HUDEP-2 (cell line): ENCODE data around the gene SDS.

Source experiments
- DNase-seq, 76 experiments: peaks; one replicate each; lab custom pipeline; 2025; ENCODE audit not compliant: unreplicated experiment in 76 of 76; lab: John Stamatoyannopoulos, UW

SDS gene

DNA sequence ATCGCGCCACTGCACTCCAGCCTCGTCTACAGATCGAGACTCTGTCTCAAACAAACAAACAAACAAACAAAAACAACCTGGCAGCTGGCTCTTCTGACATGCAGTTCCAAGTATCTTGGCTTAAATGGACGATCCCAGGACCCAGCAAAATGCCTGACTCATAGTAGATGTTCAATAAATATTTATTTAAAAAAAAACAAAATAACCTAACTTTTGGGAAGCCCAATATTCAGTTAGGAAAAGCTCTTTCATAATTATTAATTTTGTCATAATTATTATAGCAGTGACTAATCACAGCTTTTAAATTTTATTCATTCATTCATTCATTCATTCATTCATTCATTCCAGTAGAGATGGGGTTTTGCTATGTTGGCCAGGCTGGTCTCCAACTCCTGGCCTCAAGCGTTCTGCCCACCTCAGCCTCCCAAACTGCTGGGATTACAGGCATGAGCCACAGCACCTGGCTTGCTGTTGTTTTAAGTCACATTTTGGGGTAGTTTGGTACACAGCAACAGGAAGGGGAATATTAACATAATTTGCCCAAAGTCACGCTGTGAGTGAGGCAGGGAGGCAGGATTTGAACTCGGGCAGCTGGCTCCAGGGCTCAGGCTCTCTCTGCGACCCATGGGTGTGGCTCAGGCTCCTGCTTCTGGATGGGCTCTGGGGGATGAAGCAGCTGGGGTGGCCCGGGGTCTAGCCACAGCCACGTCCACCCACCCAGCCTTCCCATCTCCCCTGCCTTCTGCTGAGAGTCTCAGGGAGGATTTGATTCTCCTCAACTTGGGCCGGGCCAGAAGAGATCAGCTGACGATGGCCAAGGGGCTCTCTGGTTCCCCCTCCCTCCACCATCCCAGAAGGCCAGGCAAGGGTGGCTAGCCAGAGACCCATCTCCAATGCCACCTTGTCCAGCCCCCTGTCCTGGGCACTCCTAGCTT is 2.4 kb downstream of the SDS start:
- no peak for DNase-seq

DNA sequence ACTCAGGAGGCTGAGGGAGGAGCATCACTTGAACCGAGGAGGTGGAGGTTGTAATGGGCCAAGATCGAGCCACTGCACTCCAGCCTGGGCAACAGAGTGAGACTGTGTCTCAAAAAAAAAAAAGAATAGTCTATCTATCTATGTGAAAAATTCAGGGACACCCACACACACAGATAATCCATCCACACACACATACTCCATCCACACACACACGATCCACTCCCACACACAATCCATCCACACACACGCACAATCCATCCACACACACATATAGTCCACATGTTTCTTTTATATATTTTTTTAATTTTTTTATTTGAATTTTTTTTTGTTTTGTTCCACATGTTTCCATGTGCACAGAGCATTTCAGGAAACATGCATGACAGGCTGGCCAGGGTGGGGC is 3.3 kb downstream of the SDS start:
- DNase-seq = no peak

DNA sequence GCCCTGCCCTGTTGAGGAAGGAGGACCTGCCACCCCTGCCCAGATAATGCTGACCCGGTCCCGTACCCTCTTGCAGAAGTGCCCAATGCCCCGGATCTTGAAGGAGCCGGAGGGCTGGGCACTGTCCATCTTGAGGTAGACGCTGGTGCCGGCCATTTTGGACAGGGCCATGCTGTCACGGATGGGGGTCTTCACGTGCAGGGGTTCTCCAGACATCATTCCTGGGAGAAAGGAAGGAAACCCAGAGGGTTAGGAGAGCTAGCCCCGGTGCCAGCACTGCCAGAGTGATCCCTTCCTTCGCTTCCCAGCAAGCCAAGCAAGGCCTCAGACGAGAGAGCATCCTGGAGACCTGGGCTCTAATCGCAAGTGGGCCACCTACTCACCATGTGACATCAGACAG is 4.2 kb downstream of the SDS start:
- no peak for DNase-seq

DNA sequence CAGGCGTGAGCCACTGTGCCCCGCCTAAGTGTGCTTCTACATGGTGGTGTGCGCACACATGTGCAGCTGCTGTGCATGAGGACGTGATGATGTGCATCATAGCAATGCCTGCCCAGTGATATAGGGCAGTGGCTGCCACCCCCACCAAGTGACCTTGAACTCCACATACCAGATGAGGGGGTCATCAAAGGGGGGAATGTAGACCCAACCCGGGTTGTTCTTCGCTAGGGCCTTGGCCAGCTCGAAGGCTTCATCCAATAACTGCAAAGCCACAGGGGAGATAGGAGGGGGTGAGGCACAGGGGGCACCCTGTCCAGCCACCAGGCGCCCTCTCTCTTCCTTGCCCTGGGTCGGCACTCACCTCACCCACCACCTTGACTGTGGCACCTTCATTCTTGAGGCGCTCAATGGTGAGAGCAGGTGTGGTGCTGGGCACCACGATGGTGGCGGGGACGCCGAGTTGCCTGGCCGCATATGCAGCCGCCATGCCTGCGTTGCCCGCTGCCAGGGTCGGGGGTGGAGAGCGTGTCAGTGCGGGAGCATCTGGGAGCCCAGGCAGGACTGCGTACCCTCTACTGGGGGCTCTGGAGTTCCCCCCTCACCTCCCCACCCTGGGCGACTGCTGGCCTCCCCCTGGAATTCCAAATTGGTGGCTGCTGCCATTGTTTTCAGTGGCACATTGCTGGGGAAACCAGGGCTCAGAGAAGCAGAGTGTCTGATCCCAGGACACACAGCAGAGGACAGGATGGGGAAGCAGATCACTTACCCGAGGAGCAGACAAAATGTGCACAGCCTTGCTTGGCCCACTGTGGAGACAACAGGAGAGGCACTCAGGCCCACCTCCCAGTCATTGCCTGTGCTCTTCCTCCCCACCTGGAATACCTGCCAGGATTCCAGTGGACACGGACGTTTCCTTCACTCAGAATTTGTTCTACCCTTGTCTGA is 5.1 kb downstream of the SDS start:
- DNase-seq = no peak

DNA sequence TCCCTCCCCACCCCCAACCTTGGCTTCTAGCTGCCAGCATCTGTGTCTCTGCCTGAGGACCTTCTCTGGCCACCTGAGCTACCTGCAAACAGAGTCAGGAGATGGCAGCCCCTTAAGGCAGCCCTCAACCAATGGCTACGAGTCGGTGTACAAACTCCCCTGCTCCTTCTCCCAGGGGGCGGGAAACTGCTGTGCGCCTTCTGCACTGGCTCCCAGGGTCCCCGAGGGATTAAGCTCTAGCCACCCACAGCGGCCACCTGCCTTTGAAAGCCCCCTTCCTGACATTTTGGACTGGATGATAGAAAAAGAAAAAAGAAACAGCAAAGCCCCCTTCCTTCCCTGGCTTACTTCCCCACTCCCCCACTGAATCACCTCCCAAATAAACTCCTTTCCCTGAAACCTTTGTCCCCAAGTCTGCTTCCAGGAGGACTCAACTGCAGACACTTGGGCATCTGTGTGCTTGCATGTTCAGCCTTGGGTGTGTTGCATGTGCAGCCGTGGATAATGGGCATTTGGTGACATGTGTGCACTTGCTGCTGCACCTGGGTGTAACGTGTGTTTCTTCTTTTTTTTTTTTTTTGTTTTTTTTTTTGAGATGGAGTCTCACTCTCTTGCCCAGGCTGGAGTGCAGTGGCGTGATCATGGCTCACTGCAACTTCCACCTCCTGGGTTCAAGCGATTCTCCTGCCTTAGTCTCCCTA is 6.0 kb downstream of the SDS start:
- no peak for DNase-seq

DNA sequence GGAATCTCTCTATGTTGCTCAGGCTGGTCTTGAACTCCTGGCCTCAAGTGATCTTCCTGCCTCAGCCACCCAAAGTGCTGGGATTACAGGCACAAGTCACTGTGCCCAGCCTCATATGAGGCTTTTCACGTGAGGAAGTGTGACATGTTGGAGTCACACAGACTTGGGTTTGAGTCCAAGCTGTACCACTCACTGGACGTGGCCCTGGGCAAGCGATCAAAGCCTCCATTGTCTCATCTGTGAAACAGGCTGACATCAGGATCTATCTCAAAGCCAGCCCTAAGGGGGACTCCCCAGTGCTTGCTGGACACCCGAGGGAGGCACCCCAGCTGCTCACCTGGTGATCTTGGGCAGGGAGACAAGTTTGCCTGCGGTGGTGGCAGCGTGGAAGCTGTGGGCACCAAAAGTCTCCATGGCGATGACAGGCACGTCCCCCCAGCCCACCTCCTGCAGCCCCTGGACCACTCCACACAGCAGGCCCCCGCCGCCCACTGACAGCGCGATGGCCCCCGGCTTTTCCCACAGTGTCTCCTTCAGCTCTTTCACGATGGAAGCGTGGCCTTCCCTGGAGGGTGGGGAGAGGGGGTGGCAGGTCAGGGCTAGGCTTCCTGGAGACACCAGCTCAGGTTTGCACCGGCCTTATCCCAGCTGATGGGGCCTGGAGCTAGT is 6.7 kb downstream of the SDS start:
- DNase-seq = no peak

DNA sequence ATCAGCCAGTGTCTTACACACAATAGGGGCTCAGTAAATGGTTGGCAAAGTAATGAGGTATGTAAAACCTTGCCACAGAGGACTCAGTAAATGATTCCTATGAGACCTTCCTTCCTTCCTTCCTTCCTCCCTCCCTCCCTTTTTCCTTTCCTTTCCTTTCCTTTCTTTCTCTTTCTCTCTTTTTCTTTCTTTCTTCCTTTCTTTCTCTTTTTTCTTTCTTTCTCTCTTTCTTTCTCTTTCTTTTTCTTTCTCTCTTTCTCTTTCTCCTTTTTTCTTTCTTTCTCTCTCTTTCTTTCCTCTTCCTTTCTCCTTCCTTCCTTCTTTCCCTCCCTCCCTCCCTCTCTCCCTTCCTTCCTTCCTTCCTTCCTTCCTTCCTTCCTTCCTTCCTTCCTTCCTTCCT is 7.5 kb downstream of the SDS start:
- no peak for DNase-seq

DNA sequence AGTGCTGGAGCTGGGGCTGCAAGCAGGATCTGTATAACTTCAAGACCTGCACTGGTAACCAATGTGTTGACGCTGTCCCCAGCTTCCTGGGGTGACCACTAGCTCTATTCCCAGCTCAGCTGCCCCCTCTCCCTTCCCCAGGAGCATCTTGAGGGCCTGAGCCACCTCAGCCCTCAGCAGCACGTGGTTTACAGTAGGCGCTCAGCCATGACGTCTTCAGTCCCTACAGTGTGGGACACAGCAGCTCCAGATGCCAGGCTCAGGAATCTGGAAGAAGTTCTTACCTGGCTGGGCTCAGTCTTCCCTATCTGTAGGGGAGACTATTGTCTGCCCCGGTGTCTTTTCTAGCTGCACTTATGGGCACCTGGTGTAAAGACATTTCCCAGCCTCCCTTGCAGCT is 8.6 kb downstream of the SDS start:
- DNase-seq = no peak

DNA sequence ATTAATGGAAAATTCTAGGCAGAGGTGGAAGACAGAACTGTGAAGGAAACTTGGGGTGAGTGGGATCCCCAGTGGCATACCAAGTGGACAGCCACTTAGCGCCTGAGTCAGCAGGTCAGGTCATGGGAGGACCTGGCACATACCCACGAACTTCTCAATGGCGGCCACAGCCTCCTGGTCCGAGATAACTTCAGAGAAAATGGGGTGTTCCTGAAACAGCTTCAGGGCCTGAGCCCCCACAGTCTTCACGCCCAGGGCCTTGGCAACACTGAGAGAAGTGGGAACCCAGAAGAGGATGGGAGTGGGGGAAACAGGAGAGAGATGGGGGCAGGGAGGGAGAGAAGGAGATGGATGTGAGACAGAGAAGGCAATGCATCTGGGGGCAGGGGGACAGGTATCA is 9.9 kb downstream of the SDS start:
- no peak for DNase-seq

DNA sequence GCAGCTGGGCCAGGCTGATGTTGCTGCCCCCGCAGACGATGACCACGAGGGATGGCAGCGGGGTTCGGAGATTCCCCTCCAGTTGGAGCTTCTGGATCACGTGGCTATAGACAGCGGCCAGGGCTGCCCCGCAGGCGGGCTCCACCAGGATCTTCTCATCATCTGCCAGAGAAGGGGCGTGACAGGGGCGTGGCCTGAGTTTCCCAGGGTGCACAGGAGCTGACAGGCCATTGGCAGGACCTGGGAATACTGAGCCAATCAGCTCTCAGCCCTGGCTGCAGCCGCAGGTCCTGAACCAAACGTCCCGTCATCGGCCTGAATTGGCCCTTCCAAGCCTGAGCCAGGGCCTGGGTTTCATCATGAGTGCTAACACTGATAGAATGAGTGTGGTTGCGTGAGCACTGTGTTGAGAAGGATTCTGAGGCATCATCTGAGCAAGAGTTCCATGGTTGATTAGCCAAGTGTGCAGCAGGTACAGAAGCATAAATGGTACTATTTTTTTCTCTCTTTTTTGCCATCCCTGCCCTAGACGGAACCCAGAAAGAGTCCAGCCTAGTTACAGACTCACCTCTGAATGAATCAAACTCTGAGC is 10.6 kb downstream of the SDS start:
- peak in 13 of 76 experiments; percentile 3 to 21 (median 9) for DNase-seq

DNA sequence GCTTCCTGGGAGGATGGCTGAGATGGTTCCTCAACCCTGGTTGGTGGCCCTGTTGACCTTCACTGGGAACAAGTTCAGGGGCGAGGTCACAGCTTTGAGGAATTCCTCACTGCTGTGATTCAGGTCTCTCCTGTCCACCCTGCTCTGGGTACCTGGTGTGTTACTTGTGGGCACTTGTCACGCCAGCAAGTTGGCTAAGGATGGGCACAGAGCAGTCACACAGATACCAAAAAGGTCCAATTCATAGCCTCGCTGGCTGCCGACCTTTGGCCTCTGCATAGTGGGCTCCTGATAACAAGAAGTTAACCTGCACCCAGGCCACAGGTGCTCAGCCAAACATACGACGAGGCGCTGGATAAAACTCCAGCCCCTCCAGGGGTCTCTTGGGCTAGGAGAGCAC is 11.2 kb downstream of the SDS start:
- no peak for DNase-seq

DNA sequence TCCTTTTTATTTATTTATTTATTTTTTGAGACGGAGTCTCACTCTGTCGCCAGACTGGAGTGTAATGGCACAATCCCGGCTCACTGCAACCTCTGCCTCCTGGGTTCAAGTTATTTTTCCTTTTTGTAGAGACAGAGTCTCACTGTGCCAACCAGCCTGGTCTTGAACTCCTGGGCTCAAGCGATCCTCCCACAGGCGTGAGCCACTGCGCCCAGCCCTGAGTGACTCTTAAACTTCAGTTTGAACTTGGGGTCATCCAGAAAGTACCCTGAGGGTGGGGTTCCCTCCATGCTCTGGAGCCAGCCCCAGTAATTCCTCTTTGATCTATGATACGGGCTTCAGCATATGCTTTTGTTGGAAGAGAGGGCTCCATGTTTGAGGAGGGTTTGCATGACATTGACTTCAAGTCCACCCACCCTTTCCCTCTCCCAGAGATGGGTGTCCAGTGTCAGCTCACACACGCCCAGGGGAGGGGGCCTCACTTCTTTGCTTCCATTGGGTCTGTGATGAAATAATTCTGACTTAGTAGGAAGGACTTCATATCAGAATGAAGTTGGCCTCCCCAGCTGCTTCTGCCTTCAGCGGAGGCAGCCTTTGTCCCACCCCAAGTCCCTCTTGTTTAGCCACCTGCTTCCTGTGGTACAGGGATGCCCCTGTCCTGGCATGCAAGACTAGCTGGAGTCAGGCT is 11.9 kb downstream of the SDS start:
- no peak for DNase-seq

DNA sequence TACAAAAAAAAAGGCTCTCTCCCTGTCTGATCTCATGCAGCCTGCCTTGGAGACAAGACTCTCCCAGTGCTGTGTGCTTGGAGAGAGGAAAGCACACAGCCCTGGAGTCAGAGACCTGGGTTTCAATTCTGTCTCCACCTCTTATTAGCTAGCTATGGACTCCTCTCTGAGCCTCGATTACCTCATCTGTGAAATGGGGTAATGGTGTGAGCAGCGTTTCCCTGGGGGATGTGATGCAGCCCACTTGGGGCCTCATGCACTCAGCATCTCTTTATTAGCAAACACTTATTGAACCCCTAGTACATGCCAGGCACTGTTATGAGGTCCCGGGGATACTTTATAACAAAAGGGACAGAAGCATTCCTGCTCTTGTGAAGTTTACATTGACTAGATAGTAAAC is 12.5 kb downstream of the SDS start:
- no peak for DNase-seq

DNA sequence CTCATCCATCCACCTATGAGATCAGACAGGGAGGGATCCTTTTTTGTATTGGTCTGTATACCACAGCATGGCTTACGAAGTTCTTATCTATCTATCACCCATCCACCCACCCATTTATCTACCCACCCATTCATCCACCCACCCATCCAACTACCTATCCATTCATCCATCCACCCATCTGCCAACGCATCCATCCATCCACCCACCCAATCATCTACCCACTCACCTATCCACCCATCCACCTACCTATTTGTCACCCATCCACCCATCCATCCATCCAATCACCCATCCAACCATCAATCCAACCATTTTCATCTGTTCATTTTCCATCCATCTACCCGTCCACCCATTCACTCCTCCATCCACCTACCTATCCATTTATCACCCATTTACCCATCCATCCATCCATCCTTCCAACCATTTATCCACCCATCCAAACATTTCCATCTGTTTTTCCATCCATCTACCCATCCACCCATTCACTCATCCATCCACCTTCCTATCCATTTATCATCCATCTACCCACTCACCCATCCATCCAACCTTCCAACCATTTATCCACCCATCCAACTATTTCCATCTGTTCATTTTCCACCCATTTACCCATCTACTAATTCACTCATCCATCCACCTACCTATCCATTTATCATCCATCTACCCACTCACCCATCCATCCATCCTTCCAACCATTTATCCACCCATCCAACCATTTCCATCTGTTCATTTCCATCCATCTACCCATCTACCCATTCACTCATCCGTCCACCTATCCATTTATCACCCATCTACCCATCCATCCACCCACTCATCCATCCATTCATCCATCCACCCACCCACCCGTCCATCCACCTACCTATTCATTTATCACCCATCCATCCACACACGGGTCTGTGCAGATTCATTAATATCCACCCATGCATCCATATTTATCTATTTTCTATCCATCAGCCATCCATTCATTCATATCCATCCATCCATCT is 13.3 kb downstream of the SDS start:
- DNase-seq = no peak

DNA sequence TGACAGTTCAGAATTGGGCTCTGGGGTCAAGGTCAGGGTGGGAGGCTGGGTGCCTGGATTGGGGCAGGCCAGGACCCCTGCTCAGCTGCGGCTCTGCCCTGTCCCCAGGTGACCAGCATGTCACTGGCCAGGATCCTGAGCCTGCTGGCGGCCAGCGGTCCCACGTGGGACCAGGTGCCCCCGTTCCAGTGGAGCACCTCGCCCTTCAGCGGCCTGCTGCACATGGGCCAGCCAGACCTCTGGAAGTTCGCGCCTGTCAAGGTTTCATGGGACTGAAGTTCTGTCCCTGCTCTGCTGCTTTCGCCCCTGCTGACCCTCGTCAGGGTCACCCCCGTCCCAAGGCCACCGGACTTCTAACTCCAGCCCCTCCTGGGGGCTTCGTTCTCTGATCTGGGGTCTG is 15.3 kb downstream of the SDS start:
- no peak for DNase-seq

DNA sequence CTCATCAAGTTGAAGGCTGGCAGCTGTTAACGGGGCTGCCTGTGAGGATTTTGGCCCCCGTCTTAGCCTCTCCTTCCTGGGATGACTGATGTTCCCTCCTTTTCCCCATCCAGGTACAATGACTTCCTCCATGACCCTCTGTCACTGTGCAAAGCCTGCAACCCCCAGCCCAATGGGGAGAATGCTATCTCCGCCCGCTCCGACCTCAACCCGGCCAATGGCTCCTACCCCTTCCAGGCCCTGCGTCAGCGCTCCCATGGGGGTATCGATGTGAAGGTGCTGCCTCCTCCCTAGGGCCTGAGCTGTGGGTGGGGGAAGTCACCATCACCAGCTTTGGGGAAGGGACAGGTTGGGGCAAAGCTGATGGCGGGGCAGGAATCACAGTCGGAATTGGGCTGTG is 16.1 kb downstream of the SDS start:
- DNase-seq = no peak

DNA sequence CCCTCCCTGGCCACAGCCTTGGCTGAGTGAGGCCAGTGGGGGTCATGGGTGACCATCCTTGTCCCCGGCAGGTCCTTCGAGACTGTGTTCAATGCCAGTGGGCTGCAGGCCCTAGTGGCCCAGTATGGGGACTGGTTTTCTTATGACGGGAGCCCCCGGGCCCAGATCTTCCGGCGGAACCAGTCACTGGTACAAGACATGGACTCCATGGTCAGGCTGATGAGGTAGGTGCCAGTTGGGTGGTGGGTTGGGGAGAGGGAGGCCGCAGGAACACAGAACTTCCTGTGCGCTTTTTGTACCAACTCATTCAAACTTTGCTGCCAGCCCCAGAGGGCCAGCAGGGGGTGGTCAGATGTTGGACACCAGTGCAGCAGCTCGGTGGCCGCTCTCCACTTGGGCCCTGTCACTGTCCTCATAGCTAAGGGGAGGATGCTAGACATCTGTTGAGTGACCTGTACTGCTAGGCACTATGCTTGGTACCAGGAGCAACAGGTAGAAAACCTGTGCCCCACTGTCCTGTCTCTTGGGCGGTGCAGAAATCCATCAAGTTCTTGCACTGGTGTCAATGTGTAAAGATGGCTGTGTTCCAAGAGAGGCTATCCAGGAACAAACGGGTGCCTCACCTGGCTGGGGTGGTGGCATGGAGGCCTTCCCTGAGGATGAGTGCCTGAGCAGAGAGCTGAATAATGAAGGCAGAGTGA is 16.7 kb downstream of the SDS start:
- DNase-seq = no peak
